Inflammatory macrophage treated with lipopolysaccharide for 1 hour (primary cell): ENCODE measurements around the gene VCL.
"Not testable (repeated sequence)": the region's sequence is repeated elsewhere in the genome, so short reads cannot be mapped to it uniquely, and the experiment has no call there.

ENCODE experiments used
- DNase-seq, 2 donors: peaks; one replicate each; pipeline ENCODE4 v3.0.0-alpha.2; 2020 to 2022

The VCL gene

DNA sequence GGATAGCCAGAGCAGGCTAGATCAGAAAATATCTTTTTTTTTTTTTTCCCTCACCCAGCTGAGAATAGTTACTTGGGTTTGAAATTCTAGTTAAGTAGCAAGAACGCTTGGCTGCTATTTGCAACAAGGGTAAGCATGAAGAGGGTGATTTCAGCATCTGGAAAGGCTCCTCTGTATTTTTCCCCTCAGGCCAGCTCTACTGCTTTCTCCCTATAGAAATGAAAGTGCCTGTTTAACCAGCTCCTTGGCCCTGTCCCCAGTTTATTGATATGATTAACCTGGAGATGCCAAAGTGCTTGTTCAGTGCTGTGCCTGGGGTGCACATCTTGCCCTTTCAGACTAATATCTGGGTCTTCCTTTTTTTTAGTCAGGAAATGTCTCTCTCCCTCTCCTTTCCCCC, 115.6 kb downstream of the VCL start:
- DNase-seq = no peak

DNA sequence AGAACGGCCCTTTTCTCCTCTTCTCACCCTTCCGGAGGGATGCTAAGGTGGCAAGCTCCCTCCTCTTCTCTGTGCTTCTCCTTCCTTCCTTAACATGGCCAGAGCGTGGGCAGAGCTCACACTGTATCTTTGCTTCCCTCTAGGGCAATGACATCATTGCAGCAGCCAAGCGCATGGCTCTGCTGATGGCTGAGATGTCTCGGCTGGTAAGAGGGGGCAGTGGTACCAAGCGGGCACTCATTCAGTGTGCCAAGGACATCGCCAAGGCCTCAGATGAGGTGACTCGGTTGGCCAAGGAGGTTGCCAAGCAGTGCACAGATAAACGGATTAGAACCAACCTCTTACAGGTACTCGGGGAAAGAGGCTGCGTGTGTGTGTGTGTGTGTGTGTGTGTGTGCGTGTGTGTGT, 116.1 kb downstream of the VCL start:
- peak; percentile 19 to 30 for DNase-seq

DNA sequence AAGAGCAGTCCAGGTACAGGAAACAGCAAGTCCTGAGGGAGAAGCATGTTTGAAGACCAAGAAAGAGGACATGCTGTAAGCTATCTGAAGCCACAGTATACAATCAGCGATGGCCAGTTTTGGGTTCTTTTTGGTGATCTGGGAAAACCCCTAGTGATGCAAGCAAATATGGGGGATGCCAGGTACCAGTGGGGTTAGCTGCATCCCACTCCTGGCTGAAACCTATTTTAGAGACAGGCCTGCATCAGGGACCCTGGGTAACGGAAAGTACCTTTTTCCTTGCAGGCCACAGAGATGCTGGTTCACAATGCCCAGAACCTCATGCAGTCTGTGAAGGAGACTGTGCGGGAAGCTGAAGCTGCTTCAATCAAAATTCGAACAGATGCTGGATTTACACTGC, 119.8 kb downstream of the VCL start:
- no peak for DNase-seq

DNA sequence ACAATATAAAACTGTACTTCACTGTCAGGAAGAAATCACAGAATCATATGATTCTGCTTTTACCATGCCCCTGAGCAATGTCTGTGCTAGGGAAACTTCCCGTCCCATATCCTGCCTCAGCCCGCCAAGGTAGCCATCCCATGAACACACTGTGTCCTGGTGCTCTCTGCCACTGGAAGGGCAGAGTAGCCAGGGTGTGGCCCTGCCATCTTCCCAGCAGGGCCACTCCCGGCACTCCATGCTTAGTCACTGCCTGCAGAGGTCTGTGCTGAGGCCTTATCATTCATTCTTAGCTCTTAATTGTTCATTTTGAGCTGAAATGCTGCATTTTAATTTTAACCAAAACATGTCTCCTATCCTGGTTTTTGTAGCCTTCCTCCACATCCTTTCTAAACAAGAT, 120.9 kb downstream of the VCL start:
- DNase-seq = no peak

DNA sequence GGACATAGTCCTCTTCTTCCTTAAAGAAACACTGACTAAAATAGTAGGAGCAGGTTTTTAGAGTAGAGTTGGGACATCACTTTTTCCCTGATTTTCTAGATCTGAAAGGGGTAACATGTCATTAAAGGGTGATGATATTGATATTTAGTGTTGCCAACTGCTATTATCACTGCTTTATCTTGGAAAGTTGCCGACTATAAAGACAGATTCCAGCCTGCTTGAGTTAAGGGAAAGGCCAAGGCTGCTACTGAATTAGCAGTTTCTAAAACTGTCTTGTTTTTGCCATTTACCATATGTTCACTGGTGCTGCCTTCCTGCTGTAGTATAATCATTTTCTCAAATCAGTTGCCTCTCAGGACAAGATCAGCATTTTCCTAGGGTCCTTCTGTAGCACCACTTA, 123.0 kb downstream of the VCL start:
- no peak for DNase-seq

DNA sequence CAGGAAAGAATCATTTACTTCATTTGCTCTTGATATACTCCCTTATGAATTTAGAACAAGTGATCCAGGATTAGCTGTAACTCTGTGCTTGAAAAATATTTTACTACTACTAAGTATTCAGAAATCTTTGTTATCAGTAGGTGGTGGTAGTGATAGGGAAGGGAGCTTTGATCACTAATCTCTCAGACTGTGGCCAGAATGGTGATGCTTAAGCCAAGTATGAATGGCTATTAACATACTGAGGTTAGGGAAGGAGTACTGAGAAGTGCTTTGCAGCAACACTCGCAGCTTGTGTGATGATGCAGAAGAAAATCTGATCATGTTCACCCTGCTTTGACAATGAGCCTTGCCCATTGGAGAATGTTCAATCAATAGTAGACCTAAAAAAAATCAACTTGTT, 123.5 kb downstream of the VCL start:
- no peak for DNase-seq

DNA sequence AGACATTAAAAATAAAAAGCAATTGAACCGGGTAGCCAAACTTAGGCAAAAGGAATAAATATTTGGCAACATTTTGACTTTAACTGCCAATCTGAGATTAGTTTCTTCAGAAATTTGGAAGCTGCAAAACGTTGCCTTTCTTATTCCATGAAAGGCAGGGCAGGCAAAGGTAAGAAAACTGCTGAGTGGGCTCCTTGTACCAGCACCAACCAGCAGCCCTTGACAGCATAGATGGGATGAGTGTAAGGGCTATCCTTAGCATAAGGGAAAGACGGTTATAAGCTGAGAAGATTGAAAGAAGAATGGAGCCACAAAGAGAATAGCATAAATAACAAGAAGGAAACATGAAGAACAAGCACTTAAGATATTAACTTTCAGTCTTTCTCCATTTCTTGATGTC, 124.1 kb downstream of the VCL start:
- DNase-seq = no peak

DNA sequence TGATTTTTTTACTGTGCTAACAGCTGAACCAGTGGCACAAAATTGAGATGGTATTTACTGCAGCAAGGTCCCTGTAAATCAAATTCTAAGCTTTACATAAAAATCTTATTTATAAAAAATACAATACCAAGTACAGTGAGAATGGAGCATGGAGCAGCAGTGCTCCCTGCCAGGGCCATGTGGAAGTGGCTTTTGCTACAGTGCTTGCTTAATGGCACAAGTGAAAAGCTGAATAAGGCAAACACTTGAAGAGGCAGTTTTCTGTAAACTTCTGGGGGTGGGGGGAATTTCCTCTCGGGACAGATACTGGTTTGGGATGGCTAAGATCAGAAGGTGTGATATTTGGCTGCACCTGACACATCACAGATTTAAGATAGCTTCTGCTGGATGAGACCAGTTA, 125.2 kb downstream of the VCL start:
- DNase-seq = peak; percentile 31 to 40

DNA sequence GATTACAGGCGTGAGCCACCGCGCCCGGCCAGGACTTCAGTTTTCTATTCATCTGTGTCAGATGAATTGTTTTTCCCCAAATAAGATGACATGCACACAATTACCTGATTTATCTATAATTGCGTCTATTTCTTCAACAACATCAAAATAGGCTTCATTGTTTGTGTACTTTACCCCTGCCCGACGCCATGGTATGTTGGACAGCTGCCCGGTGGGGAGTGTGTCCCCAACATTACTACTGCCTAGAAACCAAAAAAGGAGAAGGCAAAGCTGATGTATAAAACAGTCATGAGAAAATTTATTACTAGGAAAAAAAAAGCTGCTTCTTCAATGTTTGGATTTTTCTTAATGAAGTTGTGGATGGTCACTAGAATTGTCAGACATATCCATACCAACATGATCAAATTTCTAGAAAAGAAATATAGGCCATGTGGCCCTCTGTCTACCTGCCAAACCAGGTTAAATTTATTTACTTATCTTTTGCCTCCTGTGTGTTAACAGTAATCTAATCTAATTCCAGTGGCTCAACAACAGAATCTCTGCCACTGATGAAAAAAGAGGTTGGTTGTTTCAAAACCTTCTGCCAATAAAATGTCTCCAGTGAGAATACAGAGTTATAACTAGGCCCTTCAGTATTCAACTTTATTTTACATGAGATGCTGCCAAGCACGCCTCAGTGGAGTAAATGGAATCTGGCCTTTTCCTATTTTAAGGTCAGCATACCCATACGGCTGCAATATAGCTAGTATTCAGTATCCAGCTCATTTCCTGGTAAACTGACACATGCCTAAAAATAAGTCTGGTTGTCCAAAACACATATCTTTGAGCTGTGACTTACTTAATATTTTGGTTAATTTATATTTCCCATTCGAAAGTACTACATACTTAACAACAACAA, 136.3 kb downstream of the VCL start:
- no peak for DNase-seq

DNA sequence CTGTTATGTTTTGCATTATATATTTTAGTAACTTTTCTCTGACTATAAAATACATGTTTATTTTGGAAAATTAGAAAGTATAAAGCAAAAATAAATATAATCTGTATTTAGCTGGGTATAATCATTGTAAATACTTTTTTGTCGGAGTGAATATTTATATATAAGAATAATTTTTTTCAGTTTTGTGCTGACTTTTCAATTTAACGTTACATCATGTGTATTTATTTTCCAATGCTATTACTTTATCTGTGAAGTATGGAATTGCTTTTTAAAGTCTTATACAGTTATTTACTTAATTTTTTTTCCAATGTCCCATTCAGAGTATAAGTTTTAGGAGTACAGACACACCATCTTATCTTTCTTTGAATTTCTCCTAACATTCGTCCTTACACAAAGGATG, 137.5 kb downstream of the VCL start:
- DNase-seq = no peak

DNA sequence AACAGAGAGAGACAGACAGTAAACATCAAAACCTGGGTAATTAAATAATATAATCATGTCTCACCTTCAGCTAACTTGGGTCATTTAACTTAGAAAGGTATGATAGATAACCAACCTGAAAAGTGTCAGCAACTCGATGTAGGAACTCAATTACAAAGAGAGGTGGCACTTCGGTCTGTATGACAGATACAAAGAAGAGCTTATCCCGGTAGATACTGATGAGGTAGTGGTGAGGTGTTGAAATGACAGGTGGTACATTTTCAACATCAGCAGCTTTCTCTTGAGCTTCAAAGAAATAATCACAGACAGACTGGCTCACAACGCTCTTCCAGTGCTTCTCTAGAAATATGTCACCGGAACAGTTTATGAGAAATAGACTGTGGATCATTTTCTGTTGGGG, 140.1 kb downstream of the VCL start:
- no peak for DNase-seq

DNA sequence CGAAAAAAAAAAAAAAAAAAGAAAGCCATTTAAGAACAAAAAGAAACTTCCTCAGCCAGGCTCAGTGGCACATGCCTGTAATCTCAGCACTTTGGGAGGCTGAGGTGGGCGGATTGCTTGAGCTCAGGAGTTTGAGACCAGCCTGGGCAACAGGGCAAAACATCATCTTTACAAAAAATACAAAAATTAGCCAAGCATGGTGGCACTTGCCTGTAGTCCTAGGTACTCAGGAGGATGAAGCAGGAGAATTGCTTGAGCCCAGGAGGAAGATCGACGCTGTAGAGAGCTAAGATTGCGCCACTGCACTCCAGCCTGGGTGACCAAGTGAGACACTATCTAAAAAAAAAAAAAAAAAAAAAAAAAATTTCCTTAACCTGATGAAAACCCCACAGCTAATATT, 140.7 kb downstream of the VCL start:
- not testable (repeated sequence) for DNase-seq

DNA sequence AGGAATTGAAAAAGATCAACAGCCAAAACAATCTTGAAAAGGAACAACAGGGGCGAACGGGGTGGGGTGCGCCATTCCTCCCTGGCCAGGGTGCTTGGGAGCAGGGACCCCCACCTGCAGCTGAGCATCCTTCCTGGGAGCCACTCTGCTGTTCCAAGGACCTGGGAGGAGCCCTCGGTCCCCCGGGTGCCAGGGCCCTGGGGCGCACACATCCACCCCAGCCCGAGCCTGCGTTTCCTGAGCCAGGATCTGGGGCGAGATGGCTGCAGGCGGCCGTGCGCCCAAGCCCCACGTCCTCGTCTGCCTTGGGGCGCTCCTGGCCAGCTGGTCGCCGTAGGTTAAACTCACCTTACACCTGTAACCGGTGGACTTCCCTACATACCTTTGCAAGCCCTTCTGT, 142.1 kb downstream of the VCL start:
- no peak for DNase-seq

DNA sequence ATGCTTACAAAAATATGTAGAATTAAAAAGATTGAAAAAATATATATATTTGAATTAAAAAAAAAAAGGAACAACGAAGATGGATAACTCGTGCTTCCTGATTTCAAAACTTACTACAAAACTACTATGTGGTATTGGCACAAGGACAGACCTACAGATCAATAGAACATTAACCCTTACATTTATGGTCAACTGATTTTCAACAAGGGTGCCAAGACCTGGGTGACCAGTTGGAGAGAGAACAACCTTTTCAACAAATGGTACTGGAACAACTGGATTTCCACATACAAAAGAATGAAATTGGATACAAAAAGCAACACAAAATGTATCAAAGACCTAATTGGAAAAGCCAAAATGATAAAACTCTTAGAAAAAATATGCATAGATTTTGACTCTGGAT, 142.6 kb downstream of the VCL start:
- DNase-seq = no peak

DNA sequence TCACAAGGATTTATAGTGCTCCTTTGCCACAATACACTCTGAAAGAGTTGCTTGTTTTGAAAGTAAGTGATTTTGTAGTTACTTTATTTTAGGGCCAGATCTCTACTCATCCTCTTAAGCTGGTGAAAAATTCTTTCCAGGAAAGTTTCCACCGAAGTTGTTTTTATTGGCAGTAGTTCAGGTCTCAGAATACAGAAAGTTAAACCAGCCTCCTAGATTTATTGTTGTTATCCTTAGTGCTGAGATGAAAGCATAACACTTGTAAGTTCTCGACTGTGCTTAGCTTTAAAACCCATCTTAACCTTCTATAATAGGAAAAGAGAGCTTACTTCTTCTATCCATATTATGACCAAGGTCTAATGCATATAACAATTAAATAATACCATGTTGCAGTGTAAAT, 147.2 kb downstream of the VCL start:
- DNase-seq = no peak

DNA sequence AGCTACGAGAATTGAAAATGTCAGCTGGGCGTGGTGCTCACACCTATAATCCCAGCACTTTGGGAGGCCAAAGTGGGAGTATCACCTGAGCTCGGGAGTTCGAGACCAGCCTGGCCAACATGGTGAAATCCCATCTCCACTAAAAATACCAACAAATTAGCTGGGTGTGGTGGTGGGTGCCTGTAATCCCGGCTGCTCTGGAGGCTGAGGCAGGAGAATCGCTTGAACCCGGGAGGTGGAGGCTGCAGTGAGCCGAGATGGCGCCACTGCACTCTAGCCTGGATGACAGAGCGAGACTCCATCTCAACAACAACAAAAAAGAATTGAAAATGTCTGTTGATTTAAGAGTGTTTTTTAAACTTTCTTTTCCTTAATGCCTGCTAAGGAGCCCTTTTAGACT, 149.1 kb downstream of the VCL start:
- DNase-seq = not testable (repeated sequence)

DNA sequence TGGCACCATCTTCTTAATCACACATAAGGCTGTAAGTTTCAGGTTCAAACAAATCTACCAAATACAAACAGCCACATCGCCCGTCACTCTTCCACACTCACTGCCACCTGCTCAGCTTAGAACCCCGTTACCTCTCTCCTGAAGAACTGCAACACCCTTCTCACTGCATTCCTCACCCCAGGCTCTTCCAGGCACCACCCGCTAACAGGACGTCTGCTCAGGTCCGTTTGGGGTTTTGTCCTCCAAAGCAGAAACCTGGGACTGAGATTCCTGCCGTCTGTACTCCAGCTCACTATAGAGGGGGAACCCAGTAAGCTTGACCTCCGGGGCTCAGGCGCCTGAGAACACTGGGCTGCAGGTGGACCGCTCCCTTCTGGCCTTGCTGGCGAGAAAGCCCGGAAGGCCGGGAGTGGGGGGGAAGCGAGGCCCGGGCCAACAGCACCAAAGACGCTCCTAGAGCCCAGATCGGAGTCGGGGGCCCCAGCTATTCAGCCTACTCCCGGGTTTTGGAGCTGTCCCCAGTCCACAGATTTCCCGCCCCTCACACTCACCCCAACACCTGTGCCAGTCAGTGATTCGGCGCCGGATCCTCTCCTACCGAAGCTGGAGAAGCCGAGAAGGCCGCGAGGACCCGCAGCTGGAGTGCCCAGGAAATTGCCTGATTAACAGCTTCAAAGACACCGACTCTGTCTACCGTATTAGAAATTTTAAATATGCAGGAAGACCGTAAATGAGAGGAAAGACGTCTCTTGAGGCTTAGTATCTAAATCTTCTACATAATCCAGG, 152.5 kb downstream of the VCL start, which contains the start of gene AP3M1:
TSS of gene AP3M1 (minus strand) at position 625 of the 786 bp plus-strand sequence. CDS start 12,449 bp downstream, outside the sequence.
- DNase-seq = peak in 1 of 2 donors; percentile 100

DNA sequence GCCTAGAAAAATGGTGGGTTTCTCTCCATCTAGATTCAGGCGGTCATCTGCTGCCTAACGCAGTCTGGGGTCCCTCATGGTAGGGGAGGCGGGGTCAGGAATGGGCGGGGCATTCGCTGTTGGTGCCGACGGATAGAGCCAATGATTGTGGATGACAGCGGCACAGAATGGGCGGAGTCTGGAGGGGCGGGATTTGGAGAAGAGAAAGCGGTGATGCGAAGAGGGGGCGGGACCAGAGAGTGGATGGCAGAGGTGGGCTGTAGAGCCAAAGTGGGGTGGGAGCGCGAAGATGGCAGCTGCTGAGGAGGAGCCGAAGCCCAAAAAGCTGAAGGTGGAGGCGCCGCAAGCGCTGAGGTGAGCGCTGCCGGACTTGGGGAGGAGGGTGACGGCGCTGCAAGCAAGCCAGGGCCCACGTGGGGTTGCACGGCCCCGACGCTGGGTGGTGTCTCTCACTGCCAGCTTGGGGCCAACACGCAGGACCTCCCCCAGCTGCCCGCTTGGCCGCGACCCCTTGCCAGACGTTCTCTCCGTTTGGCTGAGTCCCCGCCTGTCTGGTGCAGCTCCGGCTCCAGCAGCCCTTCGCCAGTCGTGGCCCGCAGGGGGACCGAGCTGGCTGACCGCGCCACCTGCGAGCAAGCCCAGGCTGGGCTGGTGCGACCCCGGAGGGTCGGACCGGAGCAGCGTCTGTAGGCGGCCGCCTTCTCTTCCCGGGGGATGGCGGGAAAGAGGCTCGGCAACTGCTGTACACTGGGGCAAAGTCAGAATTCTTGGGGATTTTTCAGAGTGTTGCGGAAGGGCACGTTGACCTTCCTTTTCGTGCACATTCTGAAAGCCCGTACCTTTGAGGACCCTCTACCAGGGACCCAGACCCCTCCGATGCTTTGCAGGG, 153.3 kb downstream of the VCL start, which contains the start of gene ADK:
TSS of gene ADK (plus strand) at position 232 of the 889 bp plus-strand sequence. CDS start at position 290, 58 bp downstream.
- DNase-seq = peak in 1 of 2 donors; percentile 97

DNA sequence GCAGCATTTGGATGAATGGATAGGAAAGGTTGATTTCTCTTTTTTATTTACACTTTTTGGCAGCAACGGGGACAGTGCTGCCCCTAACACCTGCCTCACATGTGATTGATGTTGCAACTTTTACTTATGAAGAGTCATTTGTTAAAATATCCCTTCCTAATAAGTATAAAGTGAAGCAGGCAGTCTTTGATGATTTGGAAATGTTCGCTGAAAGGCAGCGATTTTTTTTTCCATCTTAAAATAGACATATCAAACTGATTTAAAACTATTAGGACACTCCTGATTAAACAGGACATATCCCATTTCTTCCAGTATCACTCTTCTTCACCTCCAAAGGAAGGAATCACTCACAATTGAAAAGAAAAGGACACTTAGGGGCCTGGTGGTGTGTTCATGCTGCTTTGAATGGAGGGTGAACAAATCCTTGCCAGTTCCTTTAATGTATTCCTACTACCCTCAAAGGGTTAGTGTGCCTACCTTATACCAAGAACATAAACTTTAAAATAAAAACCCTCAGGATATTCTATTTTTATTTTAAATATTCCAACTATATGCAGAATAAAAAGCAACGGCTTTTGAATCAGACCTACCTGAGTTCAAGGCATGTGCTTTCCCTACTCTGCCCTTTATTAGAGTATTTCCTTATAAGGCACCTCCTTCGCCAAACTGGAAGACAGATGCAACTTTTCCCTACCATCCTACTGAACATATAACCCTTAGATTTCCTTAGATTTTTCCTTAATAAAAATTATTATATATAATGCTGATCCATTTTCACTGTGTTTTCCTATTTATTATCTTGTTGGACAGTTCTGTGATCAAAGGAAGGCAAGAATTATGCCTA, 154.2 kb downstream of the VCL start:
- DNase-seq = no peak

DNA sequence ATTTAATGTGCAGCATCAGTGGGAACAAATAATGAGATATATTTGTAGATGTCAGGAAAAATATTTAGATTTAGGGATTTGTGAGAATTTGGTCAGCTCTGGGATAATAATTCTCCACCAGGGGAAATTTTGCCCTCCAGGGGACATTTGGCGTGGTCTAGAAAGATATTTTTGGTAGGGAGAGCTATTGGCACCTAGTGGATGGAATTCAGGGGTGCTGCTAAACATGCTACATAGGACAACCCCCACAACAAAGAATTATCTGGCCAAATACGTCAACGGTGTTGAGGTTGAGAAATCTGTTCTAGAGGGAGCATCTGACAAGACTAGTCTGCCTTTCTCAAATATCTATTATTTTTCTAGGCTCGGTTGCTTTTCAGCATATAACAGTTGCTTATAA, 155.2 kb downstream of the VCL start:
- no peak for DNase-seq

DNA sequence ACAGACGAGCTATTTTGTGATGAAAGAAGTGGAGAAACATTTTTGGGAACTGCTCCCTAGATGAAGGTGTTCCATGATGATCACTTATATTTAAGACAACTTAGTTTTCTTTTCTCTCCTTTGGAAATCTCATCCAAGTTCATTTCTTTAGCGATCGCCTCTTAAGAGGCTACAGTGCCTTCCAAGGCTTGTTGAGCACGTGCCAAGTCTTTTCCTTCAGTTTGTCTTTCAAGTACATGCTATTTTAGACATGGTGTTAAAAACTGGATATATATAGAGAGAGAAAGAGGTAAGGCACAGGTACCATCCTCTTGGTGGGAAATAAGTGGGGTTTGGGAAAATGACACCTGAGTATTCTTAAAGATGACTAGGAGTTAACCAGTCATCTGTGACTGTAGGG, 155.8 kb downstream of the VCL start:
- no peak for DNase-seq

DNA sequence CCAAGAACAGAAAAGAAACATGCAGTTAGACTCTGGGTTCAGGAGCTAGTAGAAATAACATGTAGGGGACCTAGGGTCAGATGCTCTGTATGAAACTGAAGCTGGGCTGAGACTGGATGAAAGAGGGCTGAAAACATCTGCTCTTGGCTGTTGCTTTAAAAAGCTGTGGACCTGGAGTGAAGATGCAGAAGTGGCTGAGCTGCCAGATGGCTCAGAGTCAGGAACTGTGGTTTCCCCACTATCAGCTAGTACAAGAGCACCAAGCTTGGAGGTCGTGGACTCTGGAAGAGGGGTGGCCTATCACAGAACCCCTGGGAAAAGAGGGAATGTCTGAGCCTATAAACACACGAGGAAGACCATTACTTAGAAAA, 159.0 kb downstream of the VCL start:
- DNase-seq = no peak
